Muscle layer of colon (tissue), 2 donors: ENCODE data around the gene CRYGN.

Experiments
- H3K27ac ChIP-seq: one replicate; pipeline ENCODE4 v1.7.0; 2013; ENCODE audit warnings: low read depth, mild to moderate bottlenecking, low read length, moderate library complexity
- H3K27me3 ChIP-seq, 2 donors: one replicate each; pipeline ENCODE4 v1.7.0; 2013; ENCODE audit warnings: low read length in 2 of 2, mild to moderate bottlenecking in 2 of 2; ENCODE audit not compliant: insufficient read depth in 2 of 2, control insufficient read depth in 1 of 2
- H3K36me3 ChIP-seq: one replicate; pipeline ENCODE4 v1.7.0; 2013; ENCODE audit warnings: mild to moderate bottlenecking, low read length; ENCODE audit not compliant: insufficient read depth
- H3K4me1 ChIP-seq: one replicate; pipeline ENCODE4 v1.7.0; 2013; ENCODE audit warnings: mild to moderate bottlenecking, low read length; ENCODE audit not compliant: insufficient read depth
- H3K4me3 ChIP-seq, 2 donors: one replicate each; pipeline ENCODE4 v1.7.0; 2013; ENCODE audit warnings: low read length in 2 of 2, low read depth in 1 of 2, mild to moderate bottlenecking in 1 of 2, moderate library complexity in 1 of 2
- H3K9ac ChIP-seq: one replicate; pipeline ENCODE4 v1.7.0; 2013; ENCODE audit warnings: low read length
- H3K9me3 ChIP-seq: one replicate; pipeline ENCODE4 v1.7.0; 2013; ENCODE audit warnings: mild to moderate bottlenecking, low read length
- donor health status: abdominal sarcoma.
- donor health status: Adenocarcinoma of cecum.

CRYGN gene

DNA sequence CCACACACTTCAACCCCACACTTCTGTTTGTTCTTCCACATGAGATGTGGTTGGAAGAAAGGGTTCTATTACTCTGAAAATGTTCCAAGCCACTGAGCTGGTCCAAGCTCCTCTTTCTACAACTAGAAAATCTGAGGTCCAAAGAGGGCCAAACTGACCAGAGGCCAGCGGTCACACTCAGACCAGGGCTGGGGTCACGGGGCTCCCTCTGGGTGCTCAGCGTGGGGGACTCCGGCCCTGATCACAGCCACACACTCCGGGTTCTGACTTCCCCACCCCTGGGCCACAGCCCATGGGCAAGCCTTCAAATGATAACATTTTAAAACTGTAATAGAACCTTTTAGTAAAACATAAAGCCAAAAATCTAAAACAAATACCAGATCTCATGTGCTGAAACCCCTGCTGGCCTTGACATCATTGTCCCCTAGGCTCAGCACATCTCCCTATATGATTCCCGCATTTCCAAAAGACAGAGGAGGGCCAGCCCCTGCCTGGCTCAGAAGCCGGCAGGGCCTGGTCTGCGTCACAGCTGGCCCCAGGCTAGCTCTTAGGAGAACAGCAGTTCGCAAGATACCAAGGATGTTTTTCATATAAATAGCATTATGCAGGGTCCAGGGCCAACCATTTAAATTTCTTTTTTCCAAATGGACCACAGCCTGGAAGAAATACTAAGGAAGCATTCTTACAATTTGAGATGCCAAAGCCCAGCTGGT, 3.3 kb downstream of the CRYGN start:
- no peaks in the 10 kb centered on the region for H3K36me3 ChIP-seq
- no peak overlapping the region for H3K4me3 ChIP-seq
- no peak overlapping the region for H3K9ac ChIP-seq
- H3K27ac ChIP-seq = peak overlapping the region; percentile 27
- no peaks in the 10 kb centered on the region for H3K9me3 ChIP-seq
- H3K4me1 ChIP-seq = peaks cover 30% of the 10 kb centered on the region
- H3K27me3 ChIP-seq = no peaks in the 10 kb centered on the region

DNA sequence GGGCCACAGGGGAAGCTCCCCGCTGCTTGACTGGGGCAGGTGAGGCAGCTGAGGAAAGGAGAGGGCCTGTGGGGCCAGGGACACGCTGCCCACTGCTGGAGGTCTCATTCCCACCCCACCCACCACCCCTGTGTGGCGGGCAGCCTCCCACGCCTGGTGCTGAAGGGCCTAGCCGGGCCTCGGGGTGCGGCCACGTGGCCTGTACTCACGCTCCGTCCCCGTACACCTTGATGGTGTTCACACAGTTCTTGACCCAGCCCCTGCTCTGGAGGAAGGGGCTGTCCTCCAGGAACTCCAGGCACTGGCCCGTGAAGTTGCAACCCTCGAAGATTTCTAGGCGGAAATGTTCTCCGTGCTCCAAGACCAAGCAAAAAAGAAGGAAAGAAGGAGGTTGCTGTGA, 4.0 kb downstream of the CRYGN start:
- no peak overlapping the region for H3K4me3 ChIP-seq
- no peaks in the 10 kb centered on the region for H3K27me3 ChIP-seq
- H3K4me1 ChIP-seq = peaks cover 24% of the 10 kb centered on the region
- no peaks in the 10 kb centered on the region for H3K36me3 ChIP-seq
- no peak overlapping the region for H3K27ac ChIP-seq
- H3K9me3 ChIP-seq = no peaks in the 10 kb centered on the region
- H3K9ac ChIP-seq = no peak overlapping the region

DNA sequence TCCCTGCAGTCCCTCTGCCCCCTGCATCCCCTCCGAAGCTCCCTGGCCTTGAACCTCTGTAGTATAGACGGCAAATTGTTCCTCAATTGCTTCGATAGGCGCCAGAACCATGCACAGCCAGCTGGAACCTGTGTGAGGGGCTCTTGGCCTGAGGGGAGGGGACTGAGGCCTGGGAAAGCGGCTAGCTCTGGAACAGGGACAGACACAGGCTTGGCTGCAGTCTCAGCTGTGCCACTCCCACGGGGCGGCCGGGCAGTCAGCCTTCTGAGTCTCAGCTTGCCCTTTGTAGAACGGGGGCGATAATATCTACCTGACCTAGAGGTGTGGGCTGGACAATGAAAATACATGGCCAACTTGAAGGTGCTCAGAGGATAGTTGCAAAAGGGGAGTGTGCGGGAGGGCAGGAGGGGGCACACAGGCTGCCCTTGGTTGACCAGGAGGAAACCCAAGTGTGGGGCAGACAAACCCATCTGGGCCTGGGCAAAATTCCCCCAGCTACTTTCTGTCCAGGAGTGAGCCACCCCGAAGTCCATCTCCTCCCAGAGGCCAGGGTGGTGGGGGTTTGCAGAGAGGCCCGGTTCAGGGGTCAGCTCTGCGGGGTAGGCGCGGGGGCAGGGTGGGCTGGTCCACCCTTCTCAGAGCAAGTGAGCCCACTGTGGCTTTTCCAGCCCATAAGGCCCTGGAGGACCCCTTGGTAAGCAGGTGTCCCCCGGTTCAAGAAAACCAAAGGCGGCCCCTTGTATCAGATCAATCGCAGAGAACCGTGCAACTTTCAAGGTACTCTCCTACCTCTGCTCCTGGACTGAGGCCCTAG, 4.6 kb downstream of the CRYGN start:
- Histone ChIP-seq H3K4me1 (peaks cover 18% of the 10 kb centered on the region), H3K27ac (no peak overlapping the region), H3K9me3 (no peaks in the 10 kb centered on the region), H3K36me3 (no peaks in the 10 kb centered on the region), H3K27me3 (no peaks in the 10 kb centered on the region), H3K9ac (no peak overlapping the region), H3K4me3 (no peak overlapping the region)

DNA sequence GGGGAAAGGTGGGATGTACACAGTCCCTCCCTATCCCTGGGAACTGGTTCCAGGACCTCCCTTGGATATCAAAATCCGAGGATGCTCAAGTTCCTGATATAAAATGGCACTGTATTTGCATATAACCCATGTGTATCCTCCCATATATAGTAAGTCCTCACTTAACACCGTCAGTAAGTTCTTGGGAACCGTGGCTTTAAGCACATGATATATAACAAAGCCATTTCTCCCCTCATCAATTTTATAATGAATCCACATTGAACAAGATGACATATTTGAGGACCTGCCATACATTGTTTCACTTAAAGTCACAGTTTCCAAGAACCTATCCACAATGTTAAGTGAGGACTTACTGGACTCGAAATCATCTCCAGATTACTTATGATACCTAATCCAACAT, 5.4 kb downstream of the CRYGN start:
- Histone ChIP-seq H3K9me3 (no peaks in the 10 kb centered on the region), H3K4me3 (no peak overlapping the region), H3K4me1 (peaks cover 19% of the 10 kb centered on the region), H3K9ac (no peak overlapping the region), H3K36me3 (no peaks in the 10 kb centered on the region), H3K27ac (no peak overlapping the region), H3K27me3 (no peaks in the 10 kb centered on the region)

DNA sequence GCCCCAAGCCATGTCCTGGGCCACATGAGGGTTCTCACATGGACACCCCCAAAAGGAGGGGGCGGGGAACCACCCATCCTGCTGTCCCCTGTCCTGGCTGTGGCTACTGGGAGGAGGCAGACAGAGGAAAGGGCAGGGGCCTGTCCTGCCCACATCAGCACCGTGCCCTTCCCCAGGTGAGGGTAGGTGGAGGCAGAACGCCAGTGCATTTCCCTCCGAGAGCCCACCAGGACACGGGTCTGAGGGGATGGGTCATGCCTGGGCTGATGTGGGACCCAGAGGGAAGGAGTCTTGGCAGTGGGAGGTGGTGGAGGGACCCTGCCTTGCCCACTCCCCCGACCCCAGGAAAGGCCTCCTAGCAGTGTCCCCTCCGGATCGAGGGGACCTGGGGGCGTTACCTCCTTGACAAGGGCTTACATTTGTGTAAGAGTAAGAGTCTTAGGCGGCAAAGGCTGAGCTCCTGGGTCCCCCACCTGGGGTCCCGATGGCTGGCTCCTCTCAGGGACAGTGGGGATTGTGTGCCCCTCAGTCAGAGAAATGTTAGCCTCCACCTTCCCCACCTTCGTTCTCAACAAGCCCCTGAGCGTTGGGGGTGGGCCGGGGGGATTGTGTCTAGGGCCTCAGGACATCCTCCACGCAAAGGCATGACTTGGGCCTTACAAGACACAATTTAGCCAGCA, 6.1 kb downstream of the CRYGN start:
- Histone ChIP-seq H3K4me1 (peaks cover 23% of the 10 kb centered on the region), H3K9me3 (no peaks in the 10 kb centered on the region), H3K27ac (no peak overlapping the region), H3K27me3 (no peaks in the 10 kb centered on the region), H3K9ac (no peak overlapping the region), H3K4me3 (no peak overlapping the region), H3K36me3 (no peaks in the 10 kb centered on the region)

DNA sequence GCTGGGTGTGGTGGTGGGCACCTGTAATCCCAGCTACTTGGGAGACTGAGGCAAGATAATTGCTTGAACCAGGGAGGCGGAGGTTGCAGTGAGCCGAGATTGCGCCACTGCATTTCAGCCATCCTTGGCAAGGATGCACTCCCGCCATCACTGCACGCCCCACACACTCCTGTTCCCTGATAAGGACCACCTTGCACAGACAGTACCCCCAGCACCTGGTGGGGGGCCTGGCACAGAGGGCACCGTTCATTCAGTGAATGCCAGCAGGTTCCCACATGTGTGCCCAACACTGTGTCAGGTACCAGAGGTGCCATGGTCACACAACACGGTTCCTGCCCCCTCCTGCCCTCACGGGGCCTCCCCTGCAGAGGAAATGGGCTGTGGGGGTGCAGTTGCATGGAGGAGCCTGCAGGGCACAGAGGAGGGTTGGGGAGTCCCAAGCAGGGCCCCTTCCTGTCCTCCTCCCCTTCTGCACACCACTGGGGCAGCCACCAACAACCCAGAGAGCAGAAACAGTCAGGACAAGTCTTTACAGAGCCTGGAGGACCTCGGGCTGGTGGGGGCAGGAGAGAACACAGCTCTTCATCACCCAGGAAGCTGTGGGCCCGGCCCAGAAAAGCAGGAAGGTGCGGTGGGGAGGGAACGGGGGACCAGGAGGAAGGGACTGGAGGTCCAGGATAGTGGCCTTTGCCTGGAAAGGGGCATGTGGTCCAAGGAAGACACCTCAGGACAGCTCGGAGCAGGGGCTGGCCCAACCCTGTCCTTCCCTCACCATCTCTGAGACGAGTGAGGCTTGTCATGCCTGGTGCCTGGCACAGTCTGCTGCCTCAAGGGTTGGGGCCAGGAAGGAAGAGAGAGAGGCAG, 7.1 kb downstream of the CRYGN start:
- Histone ChIP-seq H3K9ac (no peak overlapping the region), H3K4me3 (no peak overlapping the region), H3K27me3 (no peaks in the 10 kb centered on the region), H3K36me3 (no peaks in the 10 kb centered on the region), H3K9me3 (no peaks in the 10 kb centered on the region), H3K4me1 (peaks cover 23% of the 10 kb centered on the region), H3K27ac (no peak overlapping the region)

DNA sequence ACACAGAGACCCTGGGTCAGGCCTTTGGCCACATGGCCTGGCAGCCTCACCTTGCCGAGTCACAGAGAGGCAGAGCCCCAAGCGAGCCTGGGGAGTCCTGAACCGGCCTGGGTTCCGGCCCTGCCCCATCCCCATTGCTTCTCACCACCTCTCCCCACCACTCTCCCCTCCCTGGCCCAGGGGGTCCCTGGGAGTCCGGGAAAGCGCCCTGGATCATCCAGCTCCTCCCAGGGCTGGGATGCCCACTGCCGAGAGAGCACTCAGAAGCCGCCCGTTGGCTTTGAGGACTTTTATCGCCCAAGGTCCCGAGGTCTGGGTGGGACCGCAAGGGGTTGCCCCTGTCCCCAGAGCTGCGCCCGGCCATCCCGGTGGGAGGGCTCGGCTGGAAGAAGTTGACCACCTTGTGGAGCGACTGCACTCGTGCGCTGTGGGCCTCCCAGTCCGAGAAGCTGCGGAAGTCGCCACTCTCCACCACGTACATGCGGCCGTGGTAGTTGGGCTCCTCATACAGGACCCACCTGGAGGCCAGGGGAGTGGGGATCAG, 8.1 kb downstream of the CRYGN start:
- no peaks in the 10 kb centered on the region for H3K9me3 ChIP-seq
- no peak overlapping the region for H3K27ac ChIP-seq
- no peaks in the 10 kb centered on the region for H3K36me3 ChIP-seq
- H3K27me3 ChIP-seq = no peaks in the 10 kb centered on the region
- H3K4me3 ChIP-seq = no peak overlapping the region
- H3K4me1 ChIP-seq = peaks cover 14% of the 10 kb centered on the region
- H3K9ac ChIP-seq = no peak overlapping the region

DNA sequence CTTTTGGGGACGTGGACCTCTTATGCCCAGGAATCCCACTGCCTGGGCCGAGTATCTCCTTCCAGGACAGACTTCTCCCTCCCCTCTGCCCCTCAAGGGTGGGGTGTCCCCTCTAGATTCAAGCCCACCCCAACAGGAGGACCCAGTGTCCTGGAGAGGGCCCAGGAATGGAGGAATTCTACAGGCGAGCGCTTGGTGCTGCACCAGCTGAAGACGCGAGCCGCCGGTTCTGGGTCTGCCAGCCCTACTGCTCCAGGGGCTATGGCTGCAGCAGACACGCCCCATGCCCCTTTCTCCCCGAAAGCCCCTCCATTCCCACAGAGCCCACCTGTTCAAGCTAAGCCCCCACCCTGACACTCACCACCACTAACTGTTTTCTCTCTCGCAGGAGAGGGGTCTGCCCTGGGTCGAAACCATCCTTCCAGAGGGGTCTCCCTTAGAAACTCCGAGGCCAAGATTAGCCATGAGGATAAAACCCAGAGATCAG, 8.6 kb downstream of the CRYGN start:
- H3K9me3 ChIP-seq = no peaks in the 10 kb centered on the region
- H3K9ac ChIP-seq = no peak overlapping the region
- no peaks in the 10 kb centered on the region for H3K27me3 ChIP-seq
- H3K4me1 ChIP-seq = peaks cover 9% of the 10 kb centered on the region
- H3K4me3 ChIP-seq = no peak overlapping the region
- no peak overlapping the region for H3K27ac ChIP-seq
- no peaks in the 10 kb centered on the region for H3K36me3 ChIP-seq

DNA sequence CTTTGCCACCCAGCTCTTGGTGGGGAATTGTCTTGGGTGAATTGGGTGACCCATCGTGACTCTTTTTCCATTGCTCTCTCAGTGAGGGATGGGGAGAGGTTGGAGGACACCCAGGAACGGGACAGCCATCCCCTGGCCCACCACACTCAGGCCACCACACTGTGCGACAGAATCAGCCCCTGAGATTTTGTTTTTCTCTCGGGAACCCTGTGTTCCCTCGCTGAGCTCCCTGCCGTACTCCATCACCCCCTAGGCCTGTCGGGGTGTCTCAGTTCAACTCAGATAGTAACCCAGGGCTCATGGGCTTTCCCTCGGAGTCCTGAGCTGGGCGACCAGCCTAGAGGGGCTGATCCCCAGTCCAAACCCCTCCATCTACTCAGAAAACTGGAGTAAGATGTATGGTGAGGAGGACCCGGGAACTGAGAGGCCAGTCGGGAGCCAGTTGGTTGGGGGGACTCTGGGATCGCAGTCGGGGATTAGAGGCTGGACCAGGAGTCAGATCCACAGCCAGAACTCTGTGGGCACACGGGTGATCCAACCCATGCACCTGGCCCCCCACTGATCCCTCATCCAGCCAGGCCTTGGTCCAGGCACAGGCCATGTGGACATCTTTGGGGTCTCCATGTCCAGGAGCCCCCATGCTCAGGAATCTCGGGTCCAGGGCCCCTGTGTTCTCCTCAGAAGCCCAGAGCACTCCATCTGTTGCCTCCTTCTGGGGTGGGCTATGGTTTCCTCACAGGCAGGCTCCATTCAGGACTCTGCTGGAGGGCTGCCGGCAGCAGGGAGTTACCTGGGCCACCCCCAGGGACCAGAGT, 9.3 kb downstream of the CRYGN start:
- peaks cover 7% of the 10 kb centered on the region for H3K4me1 ChIP-seq
- H3K9me3 ChIP-seq = no peaks in the 10 kb centered on the region
- H3K27ac ChIP-seq = no peak overlapping the region
- H3K9ac ChIP-seq = no peak overlapping the region
- H3K36me3 ChIP-seq = no peaks in the 10 kb centered on the region
- H3K4me3 ChIP-seq = no peak overlapping the region
- H3K27me3 ChIP-seq = no peaks in the 10 kb centered on the region

DNA sequence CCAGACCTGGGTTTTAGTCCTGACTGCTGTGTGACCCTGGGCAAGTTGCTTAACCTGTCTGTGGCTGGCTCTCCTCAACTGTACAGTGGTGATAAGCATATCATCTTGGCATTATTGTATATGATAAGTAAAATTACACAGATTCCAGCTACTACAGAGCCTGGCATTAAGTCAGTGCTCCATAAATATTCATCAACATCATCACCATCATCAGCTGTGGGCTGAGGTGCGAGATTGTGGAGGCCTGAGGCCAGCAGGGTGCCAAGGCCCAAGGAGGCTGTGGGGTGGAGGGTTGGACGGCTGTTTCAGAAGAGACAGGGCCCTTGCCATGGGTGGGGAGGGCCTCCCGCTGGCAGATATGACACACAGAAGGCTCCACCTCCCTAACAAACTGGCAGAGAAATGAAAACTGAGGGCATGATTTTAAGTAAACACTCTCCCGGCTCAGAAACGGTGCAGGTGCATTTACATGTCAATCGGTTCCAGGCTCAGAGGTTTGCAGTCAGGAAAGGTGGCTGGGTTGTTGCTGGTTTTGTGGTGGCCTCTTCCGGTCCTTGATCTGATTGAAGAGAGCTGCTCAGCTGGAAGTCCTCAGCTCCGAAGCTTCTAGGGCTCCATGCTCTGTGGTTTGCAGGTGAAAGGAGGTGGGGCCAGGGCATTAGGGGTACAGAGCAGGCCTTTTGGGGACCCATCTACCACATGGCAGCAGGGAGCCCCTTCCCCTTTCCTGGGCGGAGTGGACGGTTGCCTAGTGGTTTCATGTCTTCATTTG, 10.2 kb downstream of the CRYGN start:
- Histone ChIP-seq H3K36me3 (no peaks in the 10 kb centered on the region), H3K27ac (no peak overlapping the region), H3K4me1 (peaks cover 7% of the 10 kb centered on the region), H3K27me3 (no peaks in the 10 kb centered on the region), H3K9me3 (no peaks in the 10 kb centered on the region), H3K9ac (no peak overlapping the region), H3K4me3 (no peak overlapping the region)
